Measurements from ENCODE around the gene TF.

The TF gene

GRCh38 chr3:133812872-133813271 lies 66.7 kb downstream of the TF start:
- DNase-seq (ENCODE audit: low spot score) = no peak

GRCh38 chr3:133815386-133815785 lies 69.2 kb downstream of the TF start:
- DNase-seq (ENCODE audit: low spot score) = no peak

GRCh38 chr3:133820129-133820528 lies 73.9 kb downstream of the TF start:
- no peak for DNase-seq (ENCODE audit: low spot score)

GRCh38 chr3:133820889-133821675 lies 74.9 kb downstream of the TF start:
- DNase-seq (ENCODE audit: low spot score) = no peak

- DNase-seq (ENCODE audit: low spot score) = no peak
Measured at GRCh38 chr3:133821767-133822638, 75.8 kb downstream of the TF start.

GRCh38 chr3:133824961-133825485 lies 78.8 kb downstream of the TF start:
- DNase-seq (ENCODE audit: low spot score) = no peak

- DNase-seq (ENCODE audit: low spot score) = no peak
Measured at GRCh38 chr3:133825969-133826727, 80.0 kb downstream of the TF start.

- DNase-seq (ENCODE audit: low spot score) = no peak
Measured at GRCh38 chr3:133827136-133827535, 80.9 kb downstream of the TF start.

- DNase-seq (ENCODE audit: low spot score) = no peak
Measured at GRCh38 chr3:133827684-133828083, 81.5 kb downstream of the TF start.

- no peak for DNase-seq (ENCODE audit: low spot score)
Measured at GRCh38 chr3:133828576-133829309, 82.5 kb downstream of the TF start.

GRCh38 chr3:133829310-133829707 lies 83.1 kb downstream of the TF start:
- DNase-seq (ENCODE audit: low spot score) = no peak

- DNase-seq (ENCODE audit: low spot score) = no peak
Measured at GRCh38 chr3:133830071-133830470, 83.9 kb downstream of the TF start.

GRCh38 chr3:133831966-133832801 lies 86.0 kb downstream of the TF start:
- DNase-seq (ENCODE audit: low spot score) = peak; percentile 10

- DNase-seq (ENCODE audit: low spot score) = no peak
Measured at GRCh38 chr3:133832802-133833144, 86.6 kb downstream of the TF start.

- DNase-seq (ENCODE audit: low spot score) = no peak
Measured at GRCh38 chr3:133833267-133833666, 87.1 kb downstream of the TF start.

- DNase-seq (ENCODE audit: low spot score) = no peak
Measured at GRCh38 chr3:133833880-133834620, 87.9 kb downstream of the TF start.

- no peak for DNase-seq (ENCODE audit: low spot score)
Measured at GRCh38 chr3:133834621-133835417, 88.6 kb downstream of the TF start.

- no peak for DNase-seq (ENCODE audit: low spot score)
Measured at GRCh38 chr3:133835418-133835743, 89.2 kb downstream of the TF start.

GRCh38 chr3:133835961-133836360 lies 89.8 kb downstream of the TF start:
- no peak for DNase-seq (ENCODE audit: low spot score)
